Measurements from ENCODE around the gene TMEM43.

TMEM43 gene

GRCh38 chr3:14151471-14152083 lies 26.7 kb downstream of the TMEM43 start:
- no peak for DNase-seq (ENCODE audit: low read depth in 2 of 2)

DNA sequence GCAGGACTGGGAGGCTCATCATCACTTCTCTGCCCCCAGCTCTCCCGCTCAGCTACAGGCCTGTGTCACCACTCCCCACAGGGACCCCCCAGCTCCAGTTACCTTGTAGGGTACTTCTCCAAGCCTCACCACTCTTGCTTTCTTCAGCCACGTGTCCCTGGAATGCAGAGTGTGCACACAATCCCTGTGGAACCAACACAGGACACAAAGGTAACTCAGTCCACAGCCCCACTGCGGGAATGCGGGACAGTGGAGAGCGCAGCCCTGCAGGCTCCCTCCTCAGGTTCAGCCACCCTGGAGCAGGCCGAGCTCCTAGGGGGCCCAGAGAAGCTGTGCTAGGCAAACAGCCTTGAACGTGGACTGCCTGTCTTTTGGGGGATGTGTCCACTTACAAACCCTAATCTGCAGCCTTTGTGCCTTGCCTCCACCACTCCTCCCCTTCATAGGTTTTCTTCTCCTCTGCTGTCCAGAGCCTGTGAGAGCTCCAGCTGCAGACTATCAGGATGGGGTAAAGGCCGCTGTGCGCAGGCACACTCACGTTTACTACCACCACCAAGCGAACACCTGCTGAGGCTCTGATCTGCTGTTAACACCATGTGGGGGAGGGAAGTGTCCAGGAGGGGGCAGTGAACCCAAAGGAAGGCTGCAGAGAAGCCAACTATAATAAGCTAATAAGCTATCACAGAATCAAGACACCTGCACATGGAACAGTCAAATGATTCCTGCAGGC lies 27.5 kb downstream of the TMEM43 start:
- DNase-seq (ENCODE audit: low read depth in 2 of 2), result no peak

- no peak for DNase-seq (ENCODE audit: low read depth in 2 of 2)
These were observed 28.1 kb downstream of the TMEM43 start for GRCh38 chr3:14152963-14153355.

DNA sequence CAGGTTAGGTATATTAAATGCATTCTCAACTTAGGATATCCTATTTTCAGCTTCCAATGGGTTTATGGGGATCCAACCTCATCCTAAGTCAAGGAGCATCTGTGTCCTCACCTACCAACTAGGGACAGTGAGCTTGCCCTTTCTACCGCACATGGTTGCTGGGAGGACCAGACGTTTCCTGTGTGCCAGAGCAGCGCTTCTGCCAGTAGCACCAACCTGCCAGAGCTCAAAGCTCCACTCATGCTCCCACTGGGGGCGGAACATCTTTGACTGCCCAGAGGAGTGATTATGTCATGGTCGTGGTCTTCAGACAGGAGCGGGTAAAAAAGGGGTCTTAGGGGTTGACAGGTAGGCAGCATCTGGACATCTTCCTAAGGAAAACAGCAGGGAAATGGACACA lies 28.8 kb downstream of the TMEM43 start:
- DNase-seq (ENCODE audit: low read depth in 2 of 2), result no peak

DNA sequence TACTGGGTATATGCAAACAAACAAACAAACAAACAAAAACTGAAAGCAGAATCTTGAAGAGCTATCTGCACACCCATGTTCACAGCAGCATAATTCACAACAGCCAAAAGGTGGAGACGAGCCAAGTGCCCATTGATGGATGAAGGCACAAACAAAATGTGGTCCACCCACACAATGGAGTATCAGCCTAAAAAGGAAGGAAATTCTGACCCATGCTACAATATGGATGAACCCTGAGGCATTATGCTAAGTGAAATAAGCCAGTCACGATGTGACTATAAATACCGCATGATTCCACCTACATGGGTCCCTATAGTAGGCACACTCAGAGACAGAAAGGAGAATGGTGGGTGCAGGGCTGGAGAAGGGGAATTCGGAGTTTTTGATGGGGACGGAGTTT lies 29.4 kb downstream of the TMEM43 start:
- DNase-seq (ENCODE audit: low read depth in 2 of 2), result no peak

- no peak for DNase-seq (ENCODE audit: low read depth in 2 of 2)
These were observed 30.1 kb downstream of the TMEM43 start for GRCh38 chr3:14154895-14155440.

DNA sequence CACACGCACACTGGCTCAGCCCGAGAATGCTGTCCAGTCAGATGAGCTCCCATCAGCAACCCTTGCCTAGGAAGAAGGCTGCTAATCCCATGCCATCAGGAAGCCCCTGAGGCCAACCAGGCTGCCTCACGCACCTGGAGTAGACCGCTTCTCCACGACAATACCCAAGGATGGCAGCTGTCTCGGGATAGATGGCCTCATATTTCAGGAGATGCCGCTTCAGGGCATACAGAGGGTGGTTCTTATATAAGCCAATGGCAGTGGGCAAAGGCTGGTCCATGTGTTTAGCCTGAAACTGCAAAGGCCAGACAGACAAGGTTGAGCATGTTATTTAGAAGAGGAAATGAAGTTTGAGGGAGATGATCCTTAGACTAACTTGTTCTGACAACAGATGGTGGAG lies 31.3 kb downstream of the TMEM43 start:
- DNase-seq (ENCODE audit: low read depth in 2 of 2), result no peak

GRCh38 chr3:14156843-14157561 lies 32.1 kb downstream of the TMEM43 start:
- no peak for DNase-seq (ENCODE audit: low read depth in 2 of 2)

GRCh38 chr3:14157951-14158350 lies 33.1 kb downstream of the TMEM43 start:
- DNase-seq (ENCODE audit: low read depth in 2 of 2), result no peak

GRCh38 chr3:14158370-14158769 lies 33.5 kb downstream of the TMEM43 start:
- no peak for DNase-seq (ENCODE audit: low read depth in 2 of 2)

DNA sequence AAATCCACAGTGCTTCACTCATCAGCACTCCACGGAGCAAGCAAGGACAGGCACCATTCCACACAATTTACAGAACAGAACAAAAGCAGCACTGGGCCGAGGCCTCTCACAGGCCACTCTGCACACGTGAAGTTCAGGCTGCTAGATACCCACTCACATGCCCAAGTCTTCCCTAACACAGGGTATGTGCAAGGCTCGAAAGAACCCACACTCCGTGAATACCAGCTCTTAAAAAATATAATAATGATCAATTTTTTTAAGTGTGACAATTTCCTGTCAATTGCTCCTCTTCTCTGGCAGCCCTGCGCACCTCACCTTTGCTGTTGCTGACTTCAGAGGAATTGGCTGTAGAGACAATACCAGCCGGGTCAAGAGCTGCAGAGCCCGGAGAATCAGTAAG lies 34.6 kb downstream of the TMEM43 start:
- no peak for DNase-seq (ENCODE audit: low read depth in 2 of 2)

GRCh38 chr3:14161282-14161681 lies 36.4 kb downstream of the TMEM43 start:
- DNase-seq (ENCODE audit: low read depth in 2 of 2), result no peak

GRCh38 chr3:14162178-14162577 lies 37.3 kb downstream of the TMEM43 start:
- no peak for DNase-seq (ENCODE audit: low read depth in 2 of 2)

DNA sequence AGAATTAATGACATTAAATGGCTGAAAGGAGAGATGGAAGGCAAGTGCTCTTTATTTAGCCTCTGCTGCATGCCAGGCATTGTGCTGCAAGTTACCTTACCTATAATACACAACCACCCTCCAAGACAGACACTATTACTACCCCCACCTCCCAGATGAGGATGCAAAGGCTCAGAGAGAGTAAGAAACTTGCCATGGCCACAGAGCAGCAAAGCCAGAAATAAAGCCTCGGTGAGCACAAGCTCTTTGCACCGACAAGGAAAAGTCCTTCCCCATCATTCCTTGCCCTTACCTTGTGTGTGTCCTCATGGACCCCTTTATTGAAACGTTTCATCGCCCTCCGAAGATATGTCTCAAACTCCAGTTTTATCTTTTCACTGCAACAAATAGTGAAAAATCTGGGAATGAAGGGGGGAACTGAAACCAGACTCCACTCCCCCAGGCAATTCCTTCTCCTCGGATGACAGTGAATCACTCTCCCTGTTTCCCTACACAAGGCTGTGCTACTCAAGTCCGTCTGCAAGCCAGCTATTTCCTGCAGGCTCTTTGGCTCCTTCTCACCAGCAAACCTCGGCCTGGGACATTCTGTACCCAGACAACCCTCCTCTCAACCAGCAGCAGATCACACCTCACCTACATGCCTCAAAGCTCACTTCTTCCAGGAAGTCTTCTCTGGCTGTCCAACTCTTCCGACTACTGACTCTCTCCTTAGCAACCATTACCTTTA lies 42.2 kb downstream of the TMEM43 start:
- DNase-seq (ENCODE audit: low read depth in 2 of 2), result no peak

DNA sequence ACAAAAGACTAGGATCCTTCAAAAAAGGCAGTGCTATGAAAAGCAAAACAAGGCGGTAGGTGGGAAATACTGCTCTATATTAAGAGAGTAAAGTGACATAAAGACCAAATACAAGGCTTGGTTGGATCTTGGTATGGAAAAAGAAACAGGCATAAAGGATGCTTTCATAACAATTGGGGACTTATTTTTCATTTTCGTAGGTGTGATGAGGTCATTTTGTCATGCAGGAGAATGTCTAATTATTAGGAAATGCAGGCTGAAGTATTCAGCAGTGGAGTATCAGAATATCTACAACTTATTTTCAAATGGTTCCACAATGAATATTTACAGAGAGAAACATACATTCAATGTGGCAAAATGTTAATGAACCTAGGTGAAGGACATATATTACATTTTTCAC lies 44.6 kb downstream of the TMEM43 start:
- no peak for DNase-seq (ENCODE audit: low read depth in 2 of 2)

DNA sequence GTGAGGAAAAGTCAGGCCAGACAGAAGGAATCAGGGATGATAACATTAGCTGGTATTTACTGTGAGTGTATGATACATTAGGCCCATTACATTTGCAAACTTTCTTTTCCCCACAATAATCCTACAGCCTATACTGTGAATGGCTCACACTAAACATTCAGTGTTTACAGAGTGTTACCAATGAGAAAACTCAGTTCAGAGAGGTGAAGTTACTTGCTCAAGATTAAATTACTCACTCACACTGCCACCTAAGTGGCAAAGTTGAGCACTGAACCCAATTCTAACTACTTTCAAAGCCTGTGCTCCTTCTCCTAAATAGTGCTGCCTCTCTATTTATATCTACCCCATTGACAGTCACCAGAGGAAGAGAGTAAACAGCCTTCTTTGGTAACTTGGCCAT lies 45.0 kb downstream of the TMEM43 start:
- no peak for DNase-seq (ENCODE audit: low read depth in 2 of 2)

GRCh38 chr3:14170531-14171159 lies 45.8 kb downstream of the TMEM43 start:
- peak; percentile 87 to 90 for DNase-seq (ENCODE audit: low read depth in 2 of 2)

DNA sequence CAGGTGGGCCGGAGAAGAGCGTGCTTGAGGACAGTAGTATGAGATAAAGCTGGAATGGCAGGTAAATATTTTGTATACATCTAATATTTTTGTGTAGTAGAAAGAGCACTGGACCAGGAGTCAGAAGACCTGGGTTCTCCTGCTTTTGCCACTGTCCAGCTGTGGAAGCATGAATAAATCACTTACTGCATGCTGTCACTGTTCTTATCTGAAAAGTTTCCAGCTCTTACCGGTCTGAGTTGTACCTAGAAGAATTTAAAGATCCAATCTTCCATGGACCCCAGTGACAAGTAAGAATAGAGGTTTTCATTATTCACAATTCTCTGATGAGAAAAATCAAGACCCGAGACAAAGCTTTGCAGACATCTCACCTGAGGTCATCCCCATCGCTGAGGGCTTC lies 47.6 kb downstream of the TMEM43 start:
- no peak for DNase-seq (ENCODE audit: low read depth in 2 of 2)

DNA sequence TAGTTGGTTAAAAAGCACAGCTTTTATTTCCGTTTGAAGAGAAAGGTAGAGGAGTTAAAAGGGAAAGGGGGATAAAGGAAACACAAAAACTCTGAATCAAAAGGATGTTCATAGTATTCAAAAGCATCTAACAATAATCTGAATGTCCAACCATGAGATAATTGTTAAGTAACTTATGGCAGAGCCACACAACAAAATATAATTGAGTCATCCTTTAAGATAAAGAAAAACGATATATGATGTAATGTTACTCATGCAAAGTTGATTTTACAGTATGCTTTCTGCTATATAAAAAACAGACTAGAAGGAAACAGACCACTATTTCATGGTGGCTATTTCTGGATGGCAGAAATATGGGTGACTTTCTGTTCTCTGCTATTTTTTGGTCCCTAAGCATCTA lies 49.6 kb downstream of the TMEM43 start:
- no peak for DNase-seq (ENCODE audit: low read depth in 2 of 2)

GRCh38 chr3:14175383-14176037 lies 50.7 kb downstream of the TMEM43 start:
- DNase-seq (ENCODE audit: low read depth in 2 of 2), result no peak

GRCh38 chr3:14177580-14178246 lies 52.9 kb downstream of the TMEM43 start:
- DNase-seq (ENCODE audit: low read depth in 2 of 2), result no peak

All from fibroblast of skin of left biceps (primary cell).